Inflammatory macrophage (primary cell): Measurements from ENCODE around the gene WDR88.
A peak's percentile ranks its signal among the peaks of the same experiment; 100 is the strongest.
"Not testable (repeated sequence)": the region's sequence is repeated elsewhere in the genome, so short reads cannot be mapped to it uniquely, and the experiment has no call there.

Experiments
- DNase-seq, 2 donors: peaks; one replicate each; pipeline ENCODE4 v3.0.0-alpha.2; 2020 to 2022

Gene WDR88

GRCh38 chr19:33212436-33213172 is 80.7 kb downstream of the WDR88 start:
- no peak for DNase-seq

DNA sequence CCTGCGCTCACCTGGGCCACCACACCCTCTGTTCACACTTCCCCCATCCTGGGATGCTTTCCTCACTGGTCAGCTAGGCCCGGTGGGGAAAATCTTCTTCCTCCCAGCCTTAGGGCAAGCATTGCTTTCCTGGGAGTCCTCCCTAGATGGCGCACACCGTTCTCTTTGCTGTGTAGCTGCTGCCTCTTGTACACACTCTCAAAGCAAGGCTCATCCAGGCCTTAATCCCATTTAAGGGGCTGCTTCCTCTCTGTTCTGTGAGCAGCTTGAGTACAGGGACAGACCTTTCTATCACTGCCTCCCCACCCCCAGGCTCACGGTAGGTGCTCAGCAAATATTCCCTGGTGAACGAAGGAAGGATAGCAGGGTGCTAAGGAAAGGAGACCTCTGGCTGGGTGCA is 82.7 kb downstream of the WDR88 start:
- DNase-seq: peak; percentile 24 to 55

- DNase-seq: no peak
Observed at GRCh38 chr19:33215438-33216197, 83.7 kb downstream of the WDR88 start.

GRCh38 chr19:33216198-33216830 is 84.4 kb downstream of the WDR88 start:
- DNase-seq: no peak

GRCh38 chr19:33217881-33218280 is 86.0 kb downstream of the WDR88 start:
- DNase-seq: no peak

GRCh38 chr19:33219261-33219815 is 87.4 kb downstream of the WDR88 start:
- no peak for DNase-seq

DNA sequence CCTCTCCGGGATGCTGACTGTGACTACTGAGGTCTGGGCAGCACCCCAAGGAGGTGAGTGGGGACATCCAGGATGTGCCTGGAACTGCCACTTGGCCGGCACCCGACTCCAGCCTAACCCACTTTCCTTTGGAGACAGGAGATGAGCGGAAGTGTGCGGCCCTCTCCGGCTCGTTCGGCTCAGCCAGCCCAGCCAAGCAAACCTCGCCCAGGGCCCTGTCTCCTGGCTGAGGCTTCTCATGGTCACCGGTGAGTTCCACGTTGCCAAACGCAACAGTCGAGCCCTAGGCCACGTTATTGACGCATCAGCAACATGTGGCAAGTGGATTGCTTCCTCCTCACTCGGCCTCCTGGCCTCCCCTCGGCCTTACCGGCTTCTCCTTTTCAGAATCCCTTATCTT is 88.2 kb downstream of the WDR88 start:
- no peak for DNase-seq

- DNase-seq: no peak
Observed at GRCh38 chr19:33220735-33221134, 88.8 kb downstream of the WDR88 start.

DNA sequence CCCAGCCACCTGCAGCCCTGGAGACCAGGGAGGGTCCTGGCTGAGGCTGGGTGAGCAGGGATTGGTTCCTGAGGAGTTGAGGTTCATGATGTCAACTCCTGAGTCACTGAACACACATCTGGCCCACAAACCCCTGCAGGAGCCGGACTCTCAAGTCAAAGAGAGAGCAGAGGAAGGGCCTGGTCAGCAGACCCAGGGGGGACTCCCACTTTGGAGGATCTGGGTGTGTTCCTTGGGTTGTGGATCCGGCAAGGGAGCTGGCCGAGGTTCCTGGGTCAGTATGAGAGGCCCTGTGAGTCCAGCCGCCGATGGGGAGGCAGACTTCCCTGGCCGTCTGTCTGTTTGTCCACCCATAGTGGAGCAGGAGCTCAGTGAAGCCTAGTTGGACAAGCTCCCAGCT is 89.7 kb downstream of the WDR88 start:
- DNase-seq: no peak

DNA sequence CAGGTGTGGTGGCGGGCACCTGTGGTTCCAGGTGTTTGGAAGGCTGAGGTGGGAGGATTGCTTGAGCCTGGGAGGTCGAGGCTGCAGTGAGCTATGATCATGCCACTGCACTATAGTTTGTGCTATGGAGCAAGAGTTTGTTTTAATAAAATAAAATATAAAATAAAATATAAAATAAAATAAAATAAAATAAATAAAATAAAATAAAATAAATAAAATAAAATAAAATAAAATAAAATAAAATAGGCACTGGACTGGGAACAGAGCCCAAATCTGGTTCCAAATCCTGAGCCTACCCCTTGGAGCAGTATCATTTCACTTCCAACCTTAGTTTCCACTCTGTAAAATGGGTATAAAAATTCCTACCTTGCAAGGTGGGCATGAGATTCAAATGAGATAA is 90.3 kb downstream of the WDR88 start:
- DNase-seq: not testable (repeated sequence)

- no peak for DNase-seq
Observed at GRCh38 chr19:33224694-33225457, 93.0 kb downstream of the WDR88 start.
